Mesendoderm (in vitro differentiated cells): ENCODE data around the gene MESP1.

Source experiments
- DNase-seq: peaks from one replicate; pipeline ENCODE4 v3.0.0; 2013
- H2AK5ac ChIP-seq: 2 replicates; pipeline ENCODE4 v1.6.1; 2013; ENCODE audit warnings: low read length, inconsistent platforms
- H2BK120ac ChIP-seq: 2 replicates; pipeline ENCODE4 v1.6.1; 2013; ENCODE audit warnings: low read depth, mild to moderate bottlenecking, low read length, moderate library complexity, mixed read lengths
- H2BK15ac ChIP-seq: replicated peaks from 2 replicates; pipeline ENCODE4 v1.6.1; 2013; ENCODE audit warnings: low read depth, mild to moderate bottlenecking, moderate library complexity
- H2BK5ac ChIP-seq: 2 replicates; pipeline ENCODE4 v1.6.1; 2013; ENCODE audit warnings: low read length, inconsistent platforms
- H3K18ac ChIP-seq: 2 replicates; pipeline ENCODE4 v1.6.1; 2013; ENCODE audit warnings: mild to moderate bottlenecking, low read length, mixed read lengths
- H3K23ac ChIP-seq: one replicate; pipeline ENCODE4 v1.6.1; 2013; ENCODE audit warnings: low read length
- H3K27ac ChIP-seq: 2 replicates; pipeline ENCODE4 v1.5.1; 2013; ENCODE audit warnings: low read depth, mild to moderate bottlenecking, inconsistent platforms, low read length, moderate library complexity
- H3K27me3 ChIP-seq: 2 replicates; pipeline ENCODE4 v1.6.1; 2013; ENCODE audit warnings: low read length, control low read depth, mild to moderate bottlenecking, inconsistent platforms; ENCODE audit not compliant: insufficient read depth, poor library complexity
- H3K36me3 ChIP-seq: 2 replicates; pipeline ENCODE4 v1.6.1; 2013; ENCODE audit warnings: low read length, inconsistent platforms; ENCODE audit not compliant: control insufficient read depth, insufficient read depth
- H3K4ac ChIP-seq: one replicate; pipeline ENCODE4 v1.6.1; 2013; ENCODE audit warnings: low read depth, mild to moderate bottlenecking, low read length, moderate library complexity
- H3K4me1 ChIP-seq: 2 replicates; pipeline ENCODE4 v1.6.1; 2013; ENCODE audit warnings: low read depth, low read length, inconsistent platforms; ENCODE audit not compliant: control insufficient read depth
- H3K4me2 ChIP-seq: 2 replicates; pipeline ENCODE4 v1.6.1; 2013; ENCODE audit warnings: low read length
- H3K4me3 ChIP-seq: 2 replicates; pipeline ENCODE4 v1.5.1; 2013; ENCODE audit warnings: mild to moderate bottlenecking, low read length
- H3K56ac ChIP-seq: one replicate; pipeline ENCODE4 v1.6.1; 2013; ENCODE audit warnings: low read length
- H3K79me1 ChIP-seq: 2 replicates; pipeline ENCODE4 v1.6.1; 2013; ENCODE audit warnings: low read length, inconsistent platforms
- H3K79me2 ChIP-seq: 2 replicates; pipeline ENCODE4 v1.6.1; 2013; ENCODE audit warnings: mild to moderate bottlenecking, low read length; ENCODE audit not compliant: control insufficient read depth, insufficient read depth
- H3K9ac ChIP-seq: 2 replicates; pipeline ENCODE4 v1.6.1; 2013; ENCODE audit warnings: low read length, inconsistent platforms
- H4K5ac ChIP-seq: one replicate; pipeline ENCODE4 v1.6.1; 2013; ENCODE audit warnings: low read length
- H4K8ac ChIP-seq: one replicate; pipeline ENCODE4 v1.6.1; 2013; ENCODE audit warnings: low read depth, mild to moderate bottlenecking, control low read depth, low read length, moderate library complexity
- WGBS: extraction: QIAGEN DNeasy Blood & Tissue Kit; methylation state at CpG from one replicate; pipeline ENCODE4 v1.1.7; 2013; ENCODE audit warnings: low lambda C conversion rate, missing lambda C conversion rate; ENCODE audit not compliant: insufficient coverage; ENCODE audit errors: extremely low coverage; 5-methylcytosine and 5-hydroxymethylcytosine counted together

MESP1 gene

DNA sequence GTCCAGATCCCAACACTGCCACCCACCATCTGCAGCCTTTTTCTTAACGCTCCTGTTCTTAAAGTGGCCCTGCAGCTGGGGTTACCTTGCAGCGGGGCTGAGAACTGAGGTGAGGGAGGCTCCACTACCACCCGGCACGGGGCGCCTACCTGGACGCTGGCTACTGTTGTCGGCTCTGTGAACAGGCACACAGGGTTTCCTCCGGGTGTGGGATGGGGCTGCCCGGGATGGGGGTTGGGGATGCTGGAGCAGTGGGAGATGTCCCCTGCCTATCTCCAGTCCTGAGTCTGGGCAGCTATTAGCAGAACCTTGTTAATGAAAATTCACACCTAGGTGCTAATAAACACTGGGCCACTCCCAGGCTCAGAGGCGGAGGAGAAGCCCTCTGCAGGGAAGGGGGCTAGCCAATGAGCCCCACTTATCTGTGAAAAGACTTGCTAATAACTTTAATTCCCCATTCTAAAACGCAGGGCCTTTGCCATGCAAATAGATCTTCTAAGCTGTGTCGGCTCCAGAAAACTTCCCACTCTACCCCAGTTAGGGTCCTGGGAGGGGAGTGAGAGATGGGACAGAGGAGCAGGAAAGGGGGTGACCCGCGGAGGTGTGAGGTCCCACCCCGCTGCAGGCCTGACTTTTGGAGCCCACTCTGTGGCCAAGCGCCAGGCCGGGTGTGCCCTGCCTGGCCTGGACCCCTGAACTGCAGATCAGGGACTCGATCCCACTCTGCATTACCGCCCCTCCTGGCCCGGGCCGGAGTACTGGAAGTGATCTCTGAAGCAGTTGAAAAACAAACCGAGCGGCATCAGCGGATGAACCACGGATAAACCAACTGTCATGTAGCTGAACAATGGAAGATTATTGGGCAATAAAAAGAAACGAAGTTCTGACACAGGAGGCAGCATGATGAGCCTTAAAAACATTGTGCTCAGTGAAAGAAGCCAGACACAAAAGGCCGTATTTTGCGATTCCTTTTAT is 3.1 kb downstream of the MESP1 start:
- no peak overlapping the region for H2BK15ac ChIP-seq
- H3K36me3 ChIP-seq, result no peaks in the 10 kb centered on the region
- peak overlapping the region; percentile 25 for H3K27ac ChIP-seq
- H4K8ac ChIP-seq, result no peak overlapping the region
- H3K18ac ChIP-seq, result peak overlapping the region; percentile 85
- peaks cover 8% of the 10 kb centered on the region for H3K27me3 ChIP-seq
- peaks cover 13% of the 10 kb centered on the region for H3K79me2 ChIP-seq
- H4K5ac ChIP-seq, result no peak overlapping the region
- peaks cover 2% of the 10 kb centered on the region for H3K79me1 ChIP-seq
- H3K4me1 ChIP-seq, result peaks cover 11% of the 10 kb centered on the region
- no peak overlapping the region for H3K23ac ChIP-seq
- peak overlapping the region; percentile 39 for H3K4me3 ChIP-seq
- no peak overlapping the region for H2AK5ac ChIP-seq
- no peak overlapping the region for H2BK120ac ChIP-seq
- no CpG with 5 or more reads among the region's 28 CpGs for WGBS
- peak overlapping the region; percentile 88 for H3K9ac ChIP-seq
- H3K56ac ChIP-seq, result peak overlapping the region; percentile 95
- peak overlapping the region; percentile 49 for H3K4me2 ChIP-seq
- H3K4ac ChIP-seq, result no peak overlapping the region
- H2BK5ac ChIP-seq, result peak overlapping the region; percentile 3
- DNase-seq, result peak; percentile 91

GRCh38 chr15:89746386-89746780 is 4.7 kb downstream of the MESP1 start:
- Histone ChIP-seq H3K36me3 (no peaks in the 10 kb centered on the region), H4K5ac (no peak overlapping the region), H2BK15ac (no peak overlapping the region), H2AK5ac (no peak overlapping the region), H3K56ac (peak overlapping the region; percentile 83), H3K23ac (no peak overlapping the region), H3K79me2 (peaks cover 13% of the 10 kb centered on the region), H3K27ac (no peak overlapping the region), H3K9ac (peak overlapping the region; percentile 62), H3K18ac (no peak overlapping the region), H3K4me2 (no peak overlapping the region), H3K27me3 (peaks cover 8% of the 10 kb centered on the region), H4K8ac (no peak overlapping the region), H3K4ac (no peak overlapping the region), H3K79me1 (peaks cover 2% of the 10 kb centered on the region), H3K4me3 (no peak overlapping the region), H2BK120ac (no peak overlapping the region), H3K4me1 (peaks cover 8% of the 10 kb centered on the region), H2BK5ac (no peak overlapping the region)
- no CpG with 5 or more reads among the region's 9 CpGs for WGBS
- peak; percentile 34 for DNase-seq

DNA sequence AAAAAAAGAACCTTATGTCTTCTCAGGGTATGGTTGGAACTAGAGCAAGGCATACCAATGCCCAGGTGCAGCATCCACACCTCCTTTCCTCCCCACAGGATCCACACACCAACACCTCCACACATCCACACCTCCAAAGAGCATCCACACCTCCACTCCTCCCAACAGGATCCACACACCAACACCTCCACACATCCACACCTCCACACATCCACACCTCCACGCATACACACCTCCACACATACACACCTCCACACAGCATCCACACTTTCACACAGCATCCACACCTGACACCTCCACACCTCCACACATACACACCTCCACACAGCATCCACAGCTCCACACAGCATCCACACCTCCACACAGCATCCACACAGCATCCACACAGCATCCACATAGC is 5.3 kb downstream of the MESP1 start:
- no peak for DNase-seq
- Histone ChIP-seq H3K36me3 (no peaks in the 10 kb centered on the region), H3K9ac (no peak overlapping the region), H3K27ac (no peak overlapping the region), H3K4me3 (no peak overlapping the region), H3K4me1 (peaks cover 8% of the 10 kb centered on the region), H2BK15ac (no peak overlapping the region), H2BK120ac (no peak overlapping the region), H3K27me3 (peaks cover 8% of the 10 kb centered on the region), H4K8ac (no peak overlapping the region), H2BK5ac (no peak overlapping the region), H3K79me1 (peaks cover 2% of the 10 kb centered on the region), H3K79me2 (peaks cover 13% of the 10 kb centered on the region), H4K5ac (no peak overlapping the region), H2AK5ac (no peak overlapping the region), H3K4me2 (no peak overlapping the region), H3K18ac (no peak overlapping the region), H3K4ac (no peak overlapping the region), H3K56ac (no peak overlapping the region), H3K23ac (no peak overlapping the region)
- WGBS, result 100% methylated on average over 1 of the region's 1 CpG

GRCh38 chr15:89745131-89745530 is 5.9 kb downstream of the MESP1 start:
- Histone ChIP-seq H3K27me3 (peaks cover 8% of the 10 kb centered on the region), H3K4me2 (no peak overlapping the region), H4K8ac (no peak overlapping the region), H3K4me1 (peaks cover 7% of the 10 kb centered on the region), H2BK15ac (no peak overlapping the region), H3K4me3 (no peak overlapping the region), H3K27ac (no peak overlapping the region), H2BK5ac (no peak overlapping the region), H3K18ac (no peak overlapping the region), H3K4ac (no peak overlapping the region), H3K9ac (no peak overlapping the region), H4K5ac (no peak overlapping the region), H3K79me2 (peaks cover 12% of the 10 kb centered on the region), H3K56ac (no peak overlapping the region), H2BK120ac (no peak overlapping the region), H3K79me1 (peaks cover 2% of the 10 kb centered on the region), H3K23ac (no peak overlapping the region), H3K36me3 (no peaks in the 10 kb centered on the region), H2AK5ac (no peak overlapping the region)
- WGBS, result no CpG with 5 or more reads among the region's 13 CpGs
- DNase-seq, result no peak

DNA sequence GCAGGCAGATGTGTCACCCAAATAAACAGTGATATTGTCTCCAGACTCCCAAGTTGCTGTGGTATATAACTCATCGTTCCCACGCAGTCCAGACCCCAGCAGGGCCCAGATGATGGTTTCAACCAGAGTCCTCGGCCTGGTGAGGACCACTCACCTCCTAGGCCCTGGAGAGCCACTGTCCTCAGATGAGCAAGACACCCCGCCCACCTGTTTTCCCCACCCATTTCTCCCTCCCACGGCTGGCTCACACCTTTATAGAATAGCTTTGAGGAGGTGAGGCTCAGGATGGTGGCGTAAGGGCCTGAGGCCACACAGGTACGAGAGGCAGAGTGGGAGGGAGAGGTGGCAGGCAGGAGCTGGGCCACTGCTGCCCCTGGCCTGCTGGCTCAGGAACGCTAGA is 7.5 kb downstream of the MESP1 start:
- Histone ChIP-seq H3K36me3 (no peaks in the 10 kb centered on the region), H3K4me2 (no peak overlapping the region), H3K4me1 (no peaks in the 10 kb centered on the region), H3K4ac (no peak overlapping the region), H3K79me1 (peaks cover 2% of the 10 kb centered on the region), H2BK5ac (no peak overlapping the region), H3K56ac (no peak overlapping the region), H3K79me2 (peaks cover 2% of the 10 kb centered on the region), H2BK120ac (no peak overlapping the region), H4K8ac (no peak overlapping the region), H2AK5ac (no peak overlapping the region), H3K18ac (no peak overlapping the region), H4K5ac (no peak overlapping the region), H2BK15ac (no peak overlapping the region), H3K27me3 (no peaks in the 10 kb centered on the region), H3K27ac (no peak overlapping the region), H3K23ac (no peak overlapping the region), H3K4me3 (no peak overlapping the region), H3K9ac (no peak overlapping the region)
- WGBS, result no CpG with 5 or more reads among the region's 8 CpGs
- no peak for DNase-seq
